ENCODE measurements around the gene SLC11A2.

Gene SLC11A2

GRCh38 chr12:51051787-51052186, 25.6 kb upstream of the SLC11A2 start (continued):
- TF ChIP-seq, protein P1, sequence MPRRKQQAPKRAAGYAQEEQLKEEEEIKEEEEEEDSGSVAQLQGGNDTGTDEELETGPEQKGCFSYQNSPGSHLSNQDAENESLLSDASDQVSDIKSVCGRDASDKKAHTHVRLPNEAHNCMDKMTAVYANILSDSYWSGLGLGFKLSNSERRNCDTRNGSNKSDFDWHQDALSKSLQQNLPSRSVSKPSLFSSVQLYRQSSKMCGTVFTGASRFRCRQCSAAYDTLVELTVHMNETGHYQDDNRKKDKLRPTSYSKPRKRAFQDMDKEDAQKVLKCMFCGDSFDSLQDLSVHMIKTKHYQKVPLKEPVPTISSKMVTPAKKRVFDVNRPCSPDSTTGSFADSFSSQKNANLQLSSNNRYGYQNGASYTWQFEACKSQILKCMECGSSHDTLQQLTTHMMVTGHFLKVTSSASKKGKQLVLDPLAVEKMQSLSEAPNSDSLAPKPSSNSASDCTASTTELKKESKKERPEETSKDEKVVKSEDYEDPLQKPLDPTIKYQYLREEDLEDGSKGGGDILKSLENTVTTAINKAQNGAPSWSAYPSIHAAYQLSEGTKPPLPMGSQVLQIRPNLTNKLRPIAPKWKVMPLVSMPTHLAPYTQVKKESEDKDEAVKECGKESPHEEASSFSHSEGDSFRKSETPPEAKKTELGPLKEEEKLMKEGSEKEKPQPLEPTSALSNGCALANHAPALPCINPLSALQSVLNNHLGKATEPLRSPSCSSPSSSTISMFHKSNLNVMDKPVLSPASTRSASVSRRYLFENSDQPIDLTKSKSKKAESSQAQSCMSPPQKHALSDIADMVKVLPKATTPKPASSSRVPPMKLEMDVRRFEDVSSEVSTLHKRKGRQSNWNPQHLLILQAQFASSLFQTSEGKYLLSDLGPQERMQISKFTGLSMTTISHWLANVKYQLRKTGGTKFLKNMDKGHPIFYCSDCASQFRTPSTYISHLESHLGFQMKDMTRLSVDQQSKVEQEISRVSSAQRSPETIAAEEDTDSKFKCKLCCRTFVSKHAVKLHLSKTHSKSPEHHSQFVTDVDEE (CRISPR knock-in tag; IDR thresholded peaks at IDR 0.05), result no peak
- TF ChIP-seq, protein P2, sequence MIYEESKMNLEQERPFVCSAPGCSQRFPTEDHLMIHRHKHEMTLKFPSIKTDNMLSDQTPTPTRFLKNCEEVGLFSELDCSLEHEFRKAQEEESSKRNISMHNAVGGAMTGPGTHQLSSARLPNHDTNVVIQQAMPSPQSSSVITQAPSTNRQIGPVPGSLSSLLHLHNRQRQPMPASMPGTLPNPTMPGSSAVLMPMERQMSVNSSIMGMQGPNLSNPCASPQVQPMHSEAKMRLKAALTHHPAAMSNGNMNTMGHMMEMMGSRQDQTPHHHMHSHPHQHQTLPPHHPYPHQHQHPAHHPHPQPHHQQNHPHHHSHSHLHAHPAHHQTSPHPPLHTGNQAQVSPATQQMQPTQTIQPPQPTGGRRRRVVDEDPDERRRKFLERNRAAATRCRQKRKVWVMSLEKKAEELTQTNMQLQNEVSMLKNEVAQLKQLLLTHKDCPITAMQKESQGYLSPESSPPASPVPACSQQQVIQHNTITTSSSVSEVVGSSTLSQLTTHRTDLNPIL (CRISPR knock-in tag; IDR thresholded peaks at IDR 0.05; ENCODE audit: low read depth), result no peak
- TF ChIP-seq ZNF565 (CRISPR knock-in tag; conservative IDR thresholded peaks at IDR 0.05; ENCODE audit: low read depth) (no peak), ZFP3 (CRISPR knock-in tag; IDR thresholded peaks at IDR 0.05) (no peak), CSDC2 (CRISPR knock-in tag; IDR thresholded peaks at IDR 0.05) (no peak), ISL1 (CRISPR knock-in tag; IDR thresholded peaks at IDR 0.05) (no peak)

GRCh38 chr12:51049525-51049924, 23.3 kb upstream of the SLC11A2 start:
- ATAC-seq, result no peak
- TF ChIP-seq, protein P3, sequence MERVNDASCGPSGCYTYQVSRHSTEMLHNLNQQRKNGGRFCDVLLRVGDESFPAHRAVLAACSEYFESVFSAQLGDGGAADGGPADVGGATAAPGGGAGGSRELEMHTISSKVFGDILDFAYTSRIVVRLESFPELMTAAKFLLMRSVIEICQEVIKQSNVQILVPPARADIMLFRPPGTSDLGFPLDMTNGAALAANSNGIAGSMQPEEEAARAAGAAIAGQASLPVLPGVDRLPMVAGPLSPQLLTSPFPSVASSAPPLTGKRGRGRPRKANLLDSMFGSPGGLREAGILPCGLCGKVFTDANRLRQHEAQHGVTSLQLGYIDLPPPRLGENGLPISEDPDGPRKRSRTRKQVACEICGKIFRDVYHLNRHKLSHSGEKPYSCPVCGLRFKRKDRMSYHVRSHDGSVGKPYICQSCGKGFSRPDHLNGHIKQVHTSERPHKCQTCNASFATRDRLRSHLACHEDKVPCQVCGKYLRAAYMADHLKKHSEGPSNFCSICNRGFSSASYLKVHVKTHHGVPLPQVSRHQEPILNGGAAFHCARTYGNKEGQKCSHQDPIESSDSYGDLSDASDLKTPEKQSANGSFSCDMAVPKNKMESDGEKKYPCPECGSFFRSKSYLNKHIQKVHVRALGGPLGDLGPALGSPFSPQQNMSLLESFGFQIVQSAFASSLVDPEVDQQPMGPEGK (CRISPR knock-in tag; IDR thresholded peaks at IDR 0.05; ENCODE audit: borderline replicate concordance), result no peak
- TF ChIP-seq ZFP30 (CRISPR knock-in tag; IDR thresholded peaks at IDR 0.05), result no peak
- TF ChIP-seq ESRRG (CRISPR knock-in tag; IDR thresholded peaks at IDR 0.05), result no peak
- TF ChIP-seq RARB (CRISPR knock-in tag; IDR thresholded peaks at IDR 0.05), result no peak
- TF ChIP-seq ZNF70 (CRISPR knock-in tag; IDR thresholded peaks at IDR 0.05), result no peak
- no peak for TF ChIP-seq POU6F1 (CRISPR knock-in tag; IDR thresholded peaks at IDR 0.05; ENCODE audit: borderline replicate concordance, low read depth)
- TF ChIP-seq OSR1 (CRISPR knock-in tag; IDR thresholded peaks at IDR 0.05), result no peak
- no peak for TF ChIP-seq BACH2 (CRISPR knock-in tag; IDR thresholded peaks at IDR 0.05; ENCODE audit: borderline replicate concordance)
- TF ChIP-seq, protein P2 (CRISPR knock-in tag; IDR thresholded peaks at IDR 0.05; ENCODE audit: low read depth), result no peak
- TF ChIP-seq ZFP3 (CRISPR knock-in tag; IDR thresholded peaks at IDR 0.05), result no peak
- no peak for TF ChIP-seq CSDC2 (CRISPR knock-in tag; IDR thresholded peaks at IDR 0.05)
- no peak for TF ChIP-seq ZC3H10 (CRISPR knock-in tag; IDR thresholded peaks at IDR 0.05)
- no peak for TF ChIP-seq CSRNP3 (CRISPR knock-in tag; IDR thresholded peaks at IDR 0.05)
- no peak for TF ChIP-seq TCF4 (CRISPR knock-in tag; IDR thresholded peaks at IDR 0.05; ENCODE audit: borderline replicate concordance)
- TF ChIP-seq ZNF8 (CRISPR knock-in tag; IDR thresholded peaks at IDR 0.05), result no peak

- TF ChIP-seq ZC3H10 (CRISPR knock-in tag; IDR thresholded peaks at IDR 0.05), result no peak
- TF ChIP-seq CSDC2 (CRISPR knock-in tag; IDR thresholded peaks at IDR 0.05), result no peak
- peak; percentile 3; the same call in 2 of the 3 replicates for ATAC-seq
Measured at GRCh38 chr12:51048661-51049251, 22.6 kb upstream of the SLC11A2 start.
